KBM-7 (cell line): ENCODE results near the gene EEF1A1.
"Not testable (repeated sequence)": the region's sequence is repeated elsewhere in the genome, so short reads cannot be mapped to it uniquely, and the experiment has no call there.

ENCODE experiments used
- DNase-seq: peaks from one replicate; pipeline ENCODE4 v3.0.0-alpha.2; 2015
- in situ Hi-C: fragments of 300-500 bp; cut with MboI; formaldehyde crosslinking; loops from 2 replicates; pipeline ENCODE4 v1.14.3; 2020; ENCODE audit warnings: low sequenced_read_pairs, low pct_unique_long_range_greater_than_20kb, mixed read lengths

Gene EEF1A1

DNA sequence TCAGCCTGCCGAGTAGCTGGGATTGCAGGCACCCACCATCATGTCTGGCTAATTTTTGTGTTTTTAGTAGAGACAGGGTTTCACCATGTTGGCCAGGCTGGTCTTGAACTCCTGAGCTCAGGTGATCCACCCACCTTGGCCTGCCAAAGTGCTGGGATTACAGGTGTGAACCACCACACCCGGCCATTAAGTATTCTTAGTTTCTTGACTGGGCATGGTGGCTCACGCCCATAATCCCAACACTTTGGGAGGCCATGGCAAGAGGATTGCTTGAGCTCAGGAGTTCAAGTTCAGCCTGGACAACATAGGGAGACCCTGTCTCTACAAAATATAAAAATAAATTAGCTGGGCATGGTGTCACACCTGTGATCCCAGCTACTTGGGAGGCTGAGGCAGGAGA, 21.6 kb upstream of the EEF1A1 start:
- in situ Hi-C loops, result not testable (repeated sequence)

DNA sequence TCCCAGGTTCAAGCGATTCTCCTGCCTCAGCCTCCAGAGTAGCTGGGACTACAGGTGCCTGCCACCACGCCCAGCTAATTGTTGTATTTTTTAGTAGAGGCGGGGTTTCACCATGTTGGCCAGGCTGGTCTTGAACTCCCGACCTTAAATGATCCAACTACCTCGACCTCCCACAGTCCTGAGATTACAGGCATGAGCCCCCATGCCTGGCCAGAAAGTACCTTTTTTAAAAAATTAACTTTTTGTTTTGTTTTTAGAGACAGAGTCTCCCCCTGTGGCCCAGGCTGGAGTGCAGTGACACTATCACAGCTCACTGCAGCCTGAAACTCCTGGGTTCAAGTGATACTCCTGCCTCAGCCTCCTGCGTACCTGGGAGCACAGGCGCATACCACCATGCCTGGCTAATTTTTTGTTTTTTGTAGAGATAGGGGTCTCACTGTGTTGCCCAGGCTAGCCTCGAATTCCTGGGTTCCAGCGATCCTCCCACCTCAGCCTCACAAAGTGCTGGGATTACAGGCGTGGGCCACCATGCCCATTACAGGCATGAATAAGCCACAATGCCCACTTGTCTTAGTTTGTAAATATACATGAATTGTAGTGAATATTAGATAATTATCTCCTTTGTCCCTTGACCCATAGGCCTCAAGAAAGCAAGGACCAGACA, 17.4 kb upstream of the EEF1A1 start:
- DNase-seq, result no peak
- in situ Hi-C loops, result no loop called here

More for the DNA sequence above, 21.6 kb upstream of the EEF1A1 start:
- DNase-seq, result not testable (repeated sequence)

DNA sequence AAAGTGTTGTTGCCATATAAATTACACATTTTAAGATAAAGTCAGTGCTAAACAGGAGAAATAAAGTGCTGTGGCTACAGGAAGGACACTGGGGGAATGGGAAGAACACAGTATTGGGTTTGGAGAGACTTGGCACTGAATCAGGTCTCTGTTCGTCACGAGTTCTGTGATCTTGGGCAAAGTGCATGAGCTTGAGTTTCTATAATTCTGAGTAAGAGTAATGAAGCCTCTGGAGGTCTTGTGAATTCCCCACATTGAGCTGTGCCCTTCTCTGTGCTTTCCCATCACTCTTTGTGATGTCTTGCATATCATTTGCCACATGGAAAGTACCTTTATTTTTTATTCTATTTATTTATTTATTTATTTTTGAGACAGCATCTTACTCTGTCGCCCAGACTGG, 16.8 kb upstream of the EEF1A1 start:
- in situ Hi-C loops, result no loop called here
- no peak for DNase-seq

DNA sequence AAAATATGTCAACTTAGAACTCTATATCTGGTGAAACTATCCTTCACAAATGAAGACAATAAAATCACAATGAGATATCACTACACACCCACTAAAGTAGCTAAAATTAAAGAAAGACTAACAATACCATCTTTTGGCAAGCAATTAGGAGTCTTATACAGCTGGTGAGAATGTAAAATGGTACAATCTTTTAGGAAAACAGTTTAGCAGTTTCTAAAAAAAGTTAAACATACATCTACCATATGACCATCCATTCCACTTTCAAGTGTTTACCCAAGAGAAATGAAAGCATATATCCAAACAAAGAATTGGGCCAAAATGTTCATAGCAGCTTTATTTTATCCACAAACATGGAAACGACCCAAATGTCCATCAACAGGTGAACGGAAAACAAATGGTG, 13.8 kb upstream of the EEF1A1 start:
- in situ Hi-C loops, result no loop called here
- DNase-seq, result no peak

DNA sequence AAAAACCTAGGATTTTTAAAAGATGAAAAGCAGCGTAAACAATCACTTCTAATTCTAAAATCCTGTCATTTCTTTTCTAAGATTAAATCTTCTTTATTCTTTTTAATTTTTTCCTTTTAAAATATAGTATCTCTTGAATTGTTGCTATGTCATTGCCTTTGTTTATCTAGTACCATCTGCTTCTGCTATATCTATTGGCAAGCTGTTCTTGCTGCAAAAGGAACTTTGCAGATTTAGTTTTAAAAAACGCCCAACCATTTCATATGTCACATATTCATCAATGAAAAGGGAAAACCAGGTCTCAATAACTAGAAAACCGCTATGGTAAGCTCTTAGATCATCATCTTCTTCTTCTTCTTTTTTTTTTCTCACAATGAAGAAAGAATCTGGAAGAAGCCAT, 11.5 kb upstream of the EEF1A1 start:
- no peak for DNase-seq
- in situ Hi-C loops, result no loop called here

DNA sequence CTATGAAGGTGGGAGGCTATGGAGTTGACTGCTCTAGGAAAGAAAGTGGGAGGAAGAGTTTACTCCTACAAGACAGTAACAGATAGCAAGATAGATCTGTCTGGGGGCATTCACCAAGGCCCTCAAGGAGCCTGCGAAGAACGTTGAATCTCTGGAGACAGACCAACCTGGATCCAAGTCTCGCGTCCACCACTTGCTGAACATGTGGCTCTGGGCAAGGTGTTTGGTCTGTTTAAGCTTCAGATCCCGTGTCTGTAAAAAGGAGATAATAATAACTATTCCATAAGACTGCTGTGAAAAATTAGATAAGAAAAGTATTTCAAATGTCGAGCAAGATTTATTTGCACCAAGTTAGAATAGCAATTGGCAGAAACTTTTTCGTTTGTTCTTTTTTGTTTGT, 8.1 kb upstream of the EEF1A1 start:
- in situ Hi-C loops, result no loop called here
- DNase-seq, result no peak

DNA sequence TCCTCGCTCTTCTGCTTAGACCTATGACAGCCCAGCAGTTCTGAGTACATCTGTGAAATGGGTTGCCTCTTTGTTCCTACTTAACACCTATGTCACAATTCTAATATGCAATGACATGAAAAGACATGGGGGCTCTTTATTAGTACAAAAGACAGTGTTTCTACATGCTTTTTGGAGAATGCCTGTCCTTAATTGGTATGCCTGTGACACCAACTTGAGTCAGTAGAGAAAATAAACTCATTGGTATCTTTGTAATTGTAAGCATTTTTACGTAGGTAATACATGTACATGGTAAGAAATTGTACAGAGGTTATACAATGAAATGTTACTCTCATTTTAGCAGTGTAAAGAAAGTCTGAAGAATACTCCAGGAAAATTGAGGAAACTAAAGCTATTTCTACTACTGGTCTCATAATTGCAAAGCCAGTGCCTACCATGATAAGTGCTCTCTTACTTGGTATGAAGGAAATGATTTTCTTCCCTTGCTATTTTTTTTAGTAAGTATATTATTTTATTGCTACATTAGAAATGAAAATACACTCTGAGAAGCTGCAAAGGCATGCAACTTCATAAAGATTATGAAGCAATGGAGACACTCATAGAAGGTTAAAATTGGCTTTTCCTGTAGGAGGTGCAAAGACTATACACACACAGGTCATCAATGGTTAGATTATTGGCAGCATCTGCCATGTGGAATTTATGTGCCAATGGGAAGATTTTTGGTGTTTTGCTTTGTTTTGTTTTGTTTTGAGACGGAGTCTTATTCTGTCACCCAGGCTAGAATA, 4.9 kb upstream of the EEF1A1 start:
- DNase-seq, result no peak
- in situ Hi-C loops, result no loop called here

DNA sequence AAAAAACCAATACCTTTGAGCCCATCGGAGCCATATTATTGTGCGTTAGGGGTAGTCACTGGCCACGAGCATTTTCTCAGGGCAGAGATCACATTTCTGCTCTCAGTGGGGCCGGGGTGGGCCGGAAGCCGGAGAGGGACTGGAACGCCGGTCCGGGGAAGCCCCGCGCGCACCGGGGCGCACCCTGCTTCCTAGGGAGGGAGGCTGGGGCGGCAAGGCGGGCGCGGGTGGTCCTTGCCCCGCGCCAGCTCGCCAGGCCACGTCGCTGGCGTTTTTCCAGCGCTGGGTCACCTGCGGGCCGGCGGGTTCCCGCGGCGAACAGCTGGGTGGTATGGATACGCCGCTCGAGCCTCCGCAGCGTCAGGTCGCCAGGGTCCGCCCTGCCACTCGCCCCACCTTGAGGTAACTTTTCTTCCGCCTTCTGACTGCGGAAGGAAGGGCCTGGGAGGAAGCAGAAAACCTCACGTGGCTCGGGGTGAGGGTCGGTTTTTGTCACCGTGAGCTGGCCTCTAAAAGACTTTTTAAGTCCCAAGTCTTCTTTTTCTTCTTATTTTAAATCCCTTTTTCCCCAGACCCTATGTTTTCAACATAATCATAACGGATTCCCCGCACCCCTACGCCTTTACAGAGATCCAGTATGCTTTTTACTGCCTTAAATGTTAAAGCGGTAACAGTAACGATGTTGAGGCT, 2.7 kb upstream of the EEF1A1 start:
- DNase-seq, result peak; percentile 89
- in situ Hi-C loops, result no loop called here

DNA sequence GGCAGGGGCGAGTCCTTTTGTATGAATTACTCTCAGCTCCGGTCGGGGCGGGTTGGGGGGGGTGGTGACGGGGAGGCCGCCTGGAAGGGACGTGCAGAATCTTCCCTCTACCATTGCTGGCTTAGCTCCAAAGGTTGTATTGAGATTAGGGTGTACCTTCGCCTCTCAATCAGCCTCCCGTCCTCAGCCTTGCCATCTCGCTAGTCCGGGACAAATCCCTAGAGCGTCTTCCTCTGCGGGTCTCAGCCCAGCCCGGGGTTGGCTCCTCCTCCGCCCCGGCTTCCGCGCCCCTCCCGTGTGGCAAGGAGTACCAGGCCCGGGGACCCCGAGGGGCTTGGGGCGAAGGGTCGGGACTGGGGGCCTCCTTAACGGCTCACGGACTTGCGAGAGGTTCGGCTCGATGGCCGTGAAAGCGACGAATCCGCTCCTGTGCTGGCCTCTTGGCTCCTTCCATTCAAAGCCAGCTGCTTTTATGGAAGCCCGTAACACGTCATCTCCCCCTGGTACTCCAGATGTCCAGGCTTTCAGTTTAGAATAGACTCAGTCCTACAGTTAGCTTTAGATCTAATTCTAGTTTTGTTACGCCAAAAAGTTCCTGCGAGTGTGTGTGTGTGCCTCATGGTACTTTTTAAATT, 636 bp upstream of the EEF1A1 start:
- DNase-seq, result peak; percentile 83
- in situ Hi-C loops, result no loop called here

DNA sequence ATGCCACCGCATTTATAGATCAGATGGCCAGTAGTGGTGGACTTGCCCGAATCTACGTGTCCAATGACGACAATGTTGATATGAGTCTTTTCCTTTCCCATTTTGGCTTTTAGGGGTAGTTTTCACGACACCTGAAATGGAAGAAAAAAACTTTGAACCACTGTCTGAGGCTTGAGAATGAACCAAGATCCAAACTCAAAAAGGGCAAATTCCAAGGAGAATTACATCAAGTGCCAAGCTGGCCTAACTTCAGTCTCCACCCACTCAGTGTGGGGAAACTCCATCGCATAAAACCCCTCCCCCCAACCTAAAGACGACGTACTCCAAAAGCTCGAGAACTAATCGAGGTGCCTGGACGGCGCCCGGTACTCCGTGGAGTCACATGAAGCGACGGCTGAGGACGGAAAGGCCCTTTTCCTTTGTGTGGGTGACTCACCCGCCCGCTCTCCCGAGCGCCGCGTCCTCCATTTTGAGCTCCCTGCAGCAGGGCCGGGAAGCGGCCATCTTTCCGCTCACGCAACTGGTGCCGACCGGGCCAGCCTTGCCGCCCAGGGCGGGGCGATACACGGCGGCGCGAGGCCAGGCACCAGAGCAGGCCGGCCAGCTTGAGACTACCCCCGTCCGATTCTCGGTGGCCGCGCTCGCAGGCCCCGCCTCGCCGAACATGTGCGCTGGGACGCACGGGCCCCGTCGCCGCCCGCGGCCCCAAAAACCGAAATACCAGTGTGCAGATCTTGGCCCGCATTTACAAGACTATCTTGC, 725 bp downstream of the EEF1A1 start:
- DNase-seq, result peak; percentile 69
- in situ Hi-C loops, result no loop called here

DNA sequence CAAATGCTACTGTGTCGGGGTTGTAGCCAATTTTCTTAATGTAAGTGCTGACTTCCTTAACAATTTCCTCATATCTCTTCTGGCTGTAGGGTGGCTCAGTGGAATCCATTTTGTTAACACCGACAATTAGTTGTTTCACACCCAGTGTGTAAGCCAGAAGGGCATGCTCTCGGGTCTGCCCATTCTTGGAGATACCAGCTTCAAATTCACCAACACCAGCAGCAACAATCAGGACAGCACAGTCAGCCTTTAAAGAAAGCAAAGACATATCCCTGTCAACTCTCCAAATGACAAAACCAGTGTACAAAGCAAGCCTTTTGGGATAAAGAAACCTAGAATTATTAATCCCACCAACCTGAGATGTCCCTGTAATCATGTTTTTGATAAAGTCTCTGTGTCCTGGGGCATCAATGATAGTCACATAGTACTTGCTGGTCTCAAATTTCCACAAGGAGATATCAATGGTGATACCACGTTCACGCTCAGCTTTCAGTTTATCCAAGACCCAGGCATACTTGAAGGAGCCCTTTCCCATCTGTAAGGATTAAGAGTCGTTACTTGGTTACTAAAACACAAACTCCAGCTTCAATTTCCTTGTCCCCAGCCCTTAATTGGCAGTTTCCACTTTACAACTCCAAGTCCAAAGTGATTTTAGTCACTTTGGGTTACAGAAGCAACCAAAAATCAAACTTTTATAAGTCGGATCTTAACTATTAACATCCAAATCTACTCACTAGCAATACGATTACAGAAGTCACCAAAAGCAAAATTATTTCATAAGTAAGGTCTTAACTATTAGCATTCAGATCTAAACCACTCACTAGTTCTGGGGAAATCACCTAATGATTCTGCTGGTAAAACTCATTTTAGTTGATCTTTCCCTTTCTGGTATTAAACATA, 1.6 kb downstream of the EEF1A1 start:
- DNase-seq, result peak; percentile 34
- in situ Hi-C loops, result not testable (repeated sequence)

DNA sequence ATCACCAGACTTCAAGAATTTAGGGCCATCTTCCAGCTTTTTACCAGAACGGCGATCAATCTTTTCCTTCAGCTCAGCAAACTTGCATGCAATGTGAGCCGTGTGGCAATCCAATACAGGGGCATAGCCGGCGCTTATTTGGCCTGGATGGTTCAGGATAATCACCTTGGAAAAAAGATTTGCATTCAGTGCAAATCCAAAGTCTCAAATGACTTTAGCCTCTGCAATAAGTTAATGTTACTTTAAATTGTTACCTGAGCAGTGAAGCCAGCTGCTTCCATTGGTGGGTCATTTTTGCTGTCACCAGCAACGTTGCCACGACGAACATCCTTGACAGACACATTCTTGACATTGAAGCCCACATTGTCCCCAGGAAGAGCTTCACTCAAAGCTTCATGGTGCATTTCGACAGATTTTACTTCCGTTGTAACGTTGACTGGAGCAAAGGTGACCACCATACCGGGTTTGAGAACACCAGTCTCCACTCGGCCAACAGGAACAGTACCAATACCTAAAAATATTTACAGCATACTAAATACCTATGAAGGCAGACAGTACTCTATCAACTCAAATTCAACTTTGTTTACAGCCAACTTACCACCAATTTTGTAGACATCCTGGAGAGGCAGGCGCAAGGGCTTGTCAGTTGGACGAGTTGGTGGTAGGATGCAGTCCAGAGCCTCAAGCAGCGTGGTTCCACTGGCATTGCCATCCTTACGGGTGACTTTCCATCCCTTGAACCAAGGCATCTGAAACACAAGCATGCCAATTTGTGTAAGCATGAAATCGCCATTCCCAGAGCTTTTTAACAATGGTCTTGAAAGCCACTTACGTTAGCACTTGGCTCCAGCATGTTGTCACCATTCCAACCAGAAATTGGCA, 2.5 kb downstream of the EEF1A1 start:
- DNase-seq, in situ Hi-C loops: not testable (repeated sequence)

DNA sequence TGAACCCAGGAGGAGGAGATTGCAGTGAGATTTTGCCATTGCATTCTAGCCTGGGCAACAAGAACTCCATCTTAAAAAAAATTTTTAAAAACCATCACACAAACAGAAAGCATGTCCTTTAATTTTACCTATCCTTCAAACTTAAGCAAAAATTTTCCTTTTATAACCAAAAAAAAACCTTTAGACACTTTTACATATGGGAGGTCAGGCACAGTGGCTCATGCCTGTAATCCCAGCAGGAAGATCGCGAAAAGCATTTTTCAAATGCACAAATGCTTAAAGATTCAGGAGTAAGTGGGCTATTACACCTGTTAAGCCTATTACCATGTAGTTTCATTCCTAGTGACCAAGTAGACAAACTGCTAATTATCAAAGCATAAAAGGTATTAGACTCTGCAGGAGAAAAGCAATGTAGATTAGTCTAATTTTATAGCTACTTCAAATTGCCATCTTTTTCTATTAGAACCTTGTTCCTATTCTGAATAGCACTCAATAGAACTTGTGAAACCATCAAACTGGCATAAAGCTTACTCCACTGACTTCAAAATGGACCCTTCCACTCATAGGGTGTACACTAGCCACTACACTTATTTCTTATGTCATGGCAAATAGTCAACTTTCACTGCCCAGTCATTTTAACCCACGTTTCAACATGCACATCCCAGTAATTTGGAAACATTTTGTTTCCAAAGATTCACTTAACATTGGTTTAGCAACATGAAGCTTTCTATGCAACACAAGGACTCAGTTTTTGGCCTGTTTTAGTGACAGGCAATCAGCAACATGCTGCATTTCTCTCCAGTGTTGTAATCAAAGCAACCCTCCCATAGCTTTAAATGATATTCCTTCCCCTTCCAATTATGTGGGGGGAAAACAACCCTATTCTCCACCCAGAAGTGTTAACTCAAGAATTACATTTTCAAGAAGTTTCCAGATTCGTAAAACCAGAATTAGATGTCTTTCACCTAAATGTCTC, 4.0 kb downstream of the EEF1A1 start:
- in situ Hi-C loops, result no loop called here
- peak; percentile 28 for DNase-seq

DNA sequence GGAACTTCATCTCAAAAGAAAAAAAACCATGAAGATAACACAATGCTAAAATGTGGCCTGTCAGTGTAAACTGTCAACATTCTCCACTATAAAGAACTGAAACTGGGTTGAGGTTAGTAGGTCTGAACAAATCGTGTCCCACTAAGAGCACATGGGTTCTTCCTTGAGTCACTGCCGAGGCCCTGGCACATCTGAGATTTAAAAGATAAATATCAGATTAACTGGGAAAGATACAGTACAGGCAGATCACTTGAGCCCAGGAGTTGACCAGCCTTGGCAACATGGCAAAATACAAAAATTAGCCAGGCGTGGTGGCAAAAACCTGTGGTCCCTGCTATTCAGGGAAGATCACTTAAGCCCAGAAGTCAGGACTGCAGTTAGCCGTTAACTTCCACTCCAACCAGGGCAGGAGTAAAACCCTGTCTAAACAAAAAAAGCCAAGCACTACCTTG, 5.6 kb downstream of the EEF1A1 start:
- DNase-seq, result no peak
- in situ Hi-C loops, result no loop called here

DNA sequence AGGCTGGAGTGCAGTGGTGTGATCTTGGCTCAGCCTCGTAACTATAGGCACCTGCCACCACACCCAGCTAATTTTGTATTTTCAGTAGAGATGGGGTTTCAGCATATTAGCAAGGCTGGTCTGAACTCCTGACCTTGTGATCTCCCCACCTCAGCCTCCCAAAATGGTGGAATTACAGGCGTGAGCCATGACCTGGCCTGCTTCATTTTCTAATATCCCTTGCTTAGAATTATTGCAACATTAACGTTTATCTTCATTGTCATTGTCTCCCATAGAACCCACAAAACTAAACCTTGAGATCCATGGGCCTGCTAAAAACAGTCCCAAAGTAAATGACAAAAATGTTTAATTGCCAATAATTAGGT, 6.1 kb downstream of the EEF1A1 start:
- DNase-seq, result no peak
- in situ Hi-C loops, result no loop called here

DNA sequence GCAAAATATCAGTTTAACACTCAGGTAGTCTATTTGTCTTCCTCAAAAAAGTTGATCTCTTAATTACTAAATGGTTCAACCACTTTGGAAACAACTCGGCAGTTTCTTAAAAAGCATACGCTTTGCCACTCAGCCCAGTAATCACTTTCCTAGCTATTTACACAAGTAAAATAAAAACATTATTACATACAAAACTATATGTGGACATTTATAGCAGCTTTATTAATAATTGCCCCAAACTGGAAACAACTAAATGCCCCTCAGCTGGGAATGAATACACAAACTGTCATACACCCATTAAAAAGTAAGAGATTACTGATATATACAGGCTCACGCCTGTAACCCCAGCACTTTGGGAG, 7.4 kb downstream of the EEF1A1 start:
- in situ Hi-C loops, result no loop called here
- DNase-seq, result no peak
